Pancreas (tissue), 10 donors: ENCODE measurements around the gene AGXT. TPM values are rescaled to one million over a fixed set of nuclear protein-coding genes. Genes with fewer than 3 reads are reported as not detected.

Source experiments
- ATAC-seq, 4 donors: fragments of 200-7000 bp; cut with Tn5 transposase; one replicate each; pipeline versions ENCODE4 v1.8.0 to v1.9.1; 2020; ENCODE audit warnings: mild to moderate bottlenecking in 4 of 4, moderate library complexity in 4 of 4
- DNase-seq, 6 donors: peaks; one replicate each; pipeline ENCODE4 v3.0.0-alpha.2; 2020
- FAIRE-seq: peaks from 2 replicates; lab custom pipeline; 2012; peaks lifted over from hg19 to GRCh38; lab: Jason Lieb, UNC
- H3K27ac ChIP-seq, 4 donors: fragments of 200-600 bp; sonication (generic); 1 replicate in 3 of 4; 2 replicates in 1 of 4; pipeline versions ENCODE4 v1.5.0 to v1.8.0; 2020
- H3K27me3 ChIP-seq, 4 donors: fragments of 200-600 bp; one replicate each; pipeline ENCODE4 v1.8.0; 2021
- H3K36me3 ChIP-seq, 3 donors: fragments of 200-600 bp; sonication (generic) in 1 of 3; one replicate each; pipeline versions ENCODE4 v1.5.0 to v1.8.0; 2020 to 2021
- H3K4me1 ChIP-seq, 3 donors: fragments of 200-600 bp; one replicate each; pipeline ENCODE4 v1.8.0; 2021
- H3K4me3 ChIP-seq, 4 donors: fragments of 200-600 bp; sonication (generic) in 2 of 4; one replicate each; pipeline versions ENCODE4 v1.5.0 to v1.8.0; 2020 to 2021
- H3K9me3 ChIP-seq, 4 donors: fragments of 200-600 bp; one replicate each; pipeline ENCODE4 v1.8.0; 2021
- WGBS, 2 donors: extraction: QIAGEN DNeasy Blood & Tissue Kit; methylation state at CpG; one replicate each; pipeline ENCODE4 v1.1.7; 2013; 5-methylcytosine and 5-hydroxymethylcytosine counted together
- intact Hi-C, 3 donors: fragments of 100-400 bp; cut with DNase I; formaldehyde crosslinking; loops; one replicate each; pipeline versions ENCODE4 v1.11.1 to v1.14.2; 2022
- polyA plus RNA-seq, 2 donors: library from polyadenylated mRNA; stranded (reverse); fragments of 200-250 nt; gene quantifications; one replicate each; pipeline ENCODE4 v1.2.3, GENCODE V29; 2013
- total RNA-seq, 6 donors: library from RNA; stranded (reverse); fragmentation: NEBNext Ultra II Directional in 4 of 6; extraction: Animal tissue kit (Norgen Biotek cat#: 25700) in 4 of 6; gene quantifications; one replicate each; pipeline versions ENCODE4 v1.2.1 to v1.2.4, GENCODE V29; 2021 to 2023
- TF ChIP-seq, protein P1 (sequence below), 4 donors: fragments of 200-600 bp; sonication (generic) in 3 of 4; IDR thresholded peaks; one replicate each; pipeline versions ENCODE4 v1.5.0 to v1.8.0; 2021; ENCODE audit warnings: antibody characterized with exemption in 4 of 4
- donor health status: healthy with polysubstance abuse.
- donor health status: DM: no; HTN: no; CAD: no; lungs with moderate emphysema.
- donor health status: DM: no; HTN: no; CAD: no.
- donor health status: control.
- donor health status: control.
- donor health status: Bipolar disorder and iron deficiency.
- donor health status: DM: yes; HTN: yes; CAD: no.
- donor health status: DM: no; HTN: no; CAD: no.
- donor health status: DM: no; HTN: no; CAD: no.
- donor health status: DM: yes; HTN: yes; CAD: no.

The AGXT gene
- total and polyA plus RNA-seq, 8 donors: 0.07 to 0.76 (median 0.08) TPM; not detected in 5

DNA sequence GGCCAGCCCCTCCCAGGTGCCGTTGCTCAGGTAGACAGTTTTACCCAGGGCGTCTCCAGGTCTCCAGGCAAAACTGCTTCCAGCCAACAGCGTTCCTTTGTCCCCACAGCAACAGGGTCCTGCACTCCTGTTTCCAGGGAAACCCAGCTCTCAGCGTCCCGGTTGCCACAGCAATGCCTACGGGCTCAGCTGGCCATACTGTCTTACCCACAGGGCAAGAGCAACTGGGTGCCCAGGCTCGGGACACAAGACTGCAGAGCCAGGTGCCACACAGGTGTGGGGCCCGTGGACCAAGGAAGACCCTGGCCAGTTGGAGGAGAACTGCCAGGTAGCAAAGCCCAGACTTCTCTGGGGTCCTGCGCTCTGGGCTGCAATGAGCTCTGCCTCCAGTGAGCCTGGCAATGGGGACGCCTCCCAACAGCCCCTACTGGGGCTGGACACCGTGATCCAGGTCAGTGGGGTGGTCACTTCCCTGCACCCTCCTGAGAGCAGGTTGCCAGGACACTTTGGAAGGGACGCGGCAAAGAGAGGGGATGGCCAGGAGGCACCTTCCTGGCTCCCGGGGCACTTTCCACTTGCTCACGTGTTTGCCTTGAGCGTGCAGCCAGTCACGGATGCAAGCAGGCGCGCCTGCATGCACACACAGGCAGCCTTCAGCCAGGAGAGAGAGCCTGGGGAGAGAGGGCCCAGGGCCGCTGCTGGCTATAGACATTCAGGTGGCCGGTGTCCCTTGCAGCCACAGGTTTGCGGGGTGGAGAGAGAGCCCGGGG is 37.7 kb downstream of the AGXT start, which contains the start of gene CROCC2:
CROCC2 (plus strand) TSS at position 196 of the 770 bp plus-strand sequence; CDS start at position 374, 178 bp downstream.
- intact Hi-C loops: no loop called here
- no peaks in the 10 kb centered on the region for H3K36me3 ChIP-seq
- FAIRE-seq: no peak
- ATAC-seq: peak in 3 of 4 donors; percentile 34 to 69 (median 67)
- H3K27ac ChIP-seq: no peak within 1 kb of the TSS
- TF ChIP-seq, protein P1, sequence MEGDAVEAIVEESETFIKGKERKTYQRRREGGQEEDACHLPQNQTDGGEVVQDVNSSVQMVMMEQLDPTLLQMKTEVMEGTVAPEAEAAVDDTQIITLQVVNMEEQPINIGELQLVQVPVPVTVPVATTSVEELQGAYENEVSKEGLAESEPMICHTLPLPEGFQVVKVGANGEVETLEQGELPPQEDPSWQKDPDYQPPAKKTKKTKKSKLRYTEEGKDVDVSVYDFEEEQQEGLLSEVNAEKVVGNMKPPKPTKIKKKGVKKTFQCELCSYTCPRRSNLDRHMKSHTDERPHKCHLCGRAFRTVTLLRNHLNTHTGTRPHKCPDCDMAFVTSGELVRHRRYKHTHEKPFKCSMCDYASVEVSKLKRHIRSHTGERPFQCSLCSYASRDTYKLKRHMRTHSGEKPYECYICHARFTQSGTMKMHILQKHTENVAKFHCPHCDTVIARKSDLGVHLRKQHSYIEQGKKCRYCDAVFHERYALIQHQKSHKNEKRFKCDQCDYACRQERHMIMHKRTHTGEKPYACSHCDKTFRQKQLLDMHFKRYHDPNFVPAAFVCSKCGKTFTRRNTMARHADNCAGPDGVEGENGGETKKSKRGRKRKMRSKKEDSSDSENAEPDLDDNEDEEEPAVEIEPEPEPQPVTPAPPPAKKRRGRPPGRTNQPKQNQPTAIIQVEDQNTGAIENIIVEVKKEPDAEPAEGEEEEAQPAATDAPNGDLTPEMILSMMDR (IDR thresholded peaks at IDR 0.05): no peak
- DNase-seq: peak in 2 of 6 donors; percentile 8 to 42
- H3K4me1 ChIP-seq: no peaks in the 10 kb centered on the region
- no peak within 1 kb of the TSS for H3K4me3 ChIP-seq
- 64 to 71% methylated on average over 19 to 23 of the region's 23 CpGs for WGBS, 2 donors
- no peaks in the 10 kb centered on the region for H3K27me3 ChIP-seq
- H3K9me3 ChIP-seq: no peaks in the 10 kb centered on the region

DNA sequence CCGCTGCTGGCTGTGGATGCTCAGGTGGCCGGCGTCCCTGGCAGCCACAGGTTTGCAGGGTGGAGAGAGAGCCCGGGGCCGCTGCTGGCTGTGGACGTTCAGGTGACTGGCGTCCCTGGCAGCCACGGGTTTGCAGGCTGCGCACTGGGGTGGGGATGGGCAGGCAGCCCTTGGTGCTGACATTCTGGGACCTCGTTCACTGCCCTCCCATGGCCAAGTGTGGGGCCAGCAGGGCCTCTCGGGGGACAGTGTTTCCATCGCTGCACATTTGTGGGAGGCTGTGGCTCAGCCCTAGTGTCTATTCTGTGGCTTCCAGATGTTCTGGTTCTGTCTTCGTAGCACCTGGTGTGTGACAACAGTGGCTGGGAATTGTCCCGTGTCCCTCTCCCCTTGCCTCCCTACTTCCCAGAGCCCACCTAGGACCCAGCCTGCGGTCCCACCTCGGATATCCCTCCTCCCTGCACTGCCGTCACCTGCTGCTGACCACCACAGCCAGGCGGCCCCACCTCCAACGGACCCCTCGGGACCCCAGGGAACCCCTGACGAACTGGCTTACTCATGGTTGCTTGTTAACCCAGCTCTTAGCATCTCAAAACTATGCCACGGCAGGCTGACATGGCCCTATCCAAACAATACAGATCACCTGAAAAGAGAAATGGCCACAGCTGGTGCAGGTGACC is 38.4 kb downstream of the AGXT start:
- no peaks in the 10 kb centered on the region for H3K4me1 ChIP-seq
- H3K4me3 ChIP-seq: no peak overlapping the region
- TF ChIP-seq, protein P1 (IDR thresholded peaks at IDR 0.05): no peak
- FAIRE-seq (no peak), DNase-seq (peak in 2 of 6 donors; percentile 11 to 42), ATAC-seq (no peak)
- no peaks in the 10 kb centered on the region for H3K36me3 ChIP-seq
- no peak overlapping the region for H3K27ac ChIP-seq
- H3K9me3 ChIP-seq: no peaks in the 10 kb centered on the region
- 61 to 72% methylated on average over 22 of the region's 22 CpGs for WGBS, 2 donors
- H3K27me3 ChIP-seq: no peaks in the 10 kb centered on the region
- intact Hi-C loops: no loop called here

DNA sequence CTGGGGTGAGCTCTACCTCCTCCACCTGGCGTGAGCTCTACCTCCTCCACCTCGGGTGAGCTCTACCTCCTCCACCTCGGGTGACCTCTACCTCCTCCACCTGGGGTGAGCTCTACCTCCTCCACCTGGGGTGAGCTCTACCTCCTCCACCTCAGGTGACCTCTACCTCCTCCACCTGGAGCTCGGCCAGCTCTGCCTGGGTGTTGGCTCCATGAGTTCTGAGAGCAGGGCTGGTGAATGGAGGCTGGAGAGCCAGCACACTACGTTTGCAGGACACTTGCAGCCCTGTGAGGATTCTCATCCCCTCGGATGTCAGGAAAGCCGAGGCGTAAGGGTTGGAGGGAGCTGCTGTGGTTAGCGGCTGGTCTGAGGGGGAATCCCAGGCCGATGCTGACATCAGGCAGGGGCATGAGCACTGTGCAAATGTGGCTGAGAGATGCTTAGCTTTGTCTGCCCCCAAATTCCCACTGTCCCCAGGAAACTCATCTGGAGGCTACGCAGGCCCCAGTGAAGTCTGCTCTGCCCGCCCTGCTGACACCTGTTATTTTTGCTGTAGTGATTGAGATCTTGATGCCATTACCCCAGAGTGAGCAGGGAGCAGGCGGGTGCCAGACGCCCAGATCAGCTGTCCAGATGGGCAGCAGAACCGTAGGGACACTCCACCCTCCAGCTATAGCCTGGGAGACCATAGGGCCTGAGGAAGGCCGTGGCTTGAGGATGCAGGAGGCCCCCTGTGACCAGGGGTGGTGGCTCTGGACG is 40.8 kb downstream of the AGXT start:
- Histone ChIP-seq H3K27ac (no peak overlapping the region), H3K27me3 (no peaks in the 10 kb centered on the region), H3K9me3 (no peaks in the 10 kb centered on the region), H3K36me3 (no peaks in the 10 kb centered on the region), H3K4me1 (no peaks in the 10 kb centered on the region), H3K4me3 (no peak overlapping the region)
- TF ChIP-seq, protein P1 (IDR thresholded peaks at IDR 0.05): no peak
- FAIRE-seq: no peak
- 66 to 68% methylated on average over 17 of the region's 17 CpGs for WGBS, 2 donors
- intact Hi-C loops: no loop called here
- DNase-seq: no peak
- ATAC-seq: no peak

DNA sequence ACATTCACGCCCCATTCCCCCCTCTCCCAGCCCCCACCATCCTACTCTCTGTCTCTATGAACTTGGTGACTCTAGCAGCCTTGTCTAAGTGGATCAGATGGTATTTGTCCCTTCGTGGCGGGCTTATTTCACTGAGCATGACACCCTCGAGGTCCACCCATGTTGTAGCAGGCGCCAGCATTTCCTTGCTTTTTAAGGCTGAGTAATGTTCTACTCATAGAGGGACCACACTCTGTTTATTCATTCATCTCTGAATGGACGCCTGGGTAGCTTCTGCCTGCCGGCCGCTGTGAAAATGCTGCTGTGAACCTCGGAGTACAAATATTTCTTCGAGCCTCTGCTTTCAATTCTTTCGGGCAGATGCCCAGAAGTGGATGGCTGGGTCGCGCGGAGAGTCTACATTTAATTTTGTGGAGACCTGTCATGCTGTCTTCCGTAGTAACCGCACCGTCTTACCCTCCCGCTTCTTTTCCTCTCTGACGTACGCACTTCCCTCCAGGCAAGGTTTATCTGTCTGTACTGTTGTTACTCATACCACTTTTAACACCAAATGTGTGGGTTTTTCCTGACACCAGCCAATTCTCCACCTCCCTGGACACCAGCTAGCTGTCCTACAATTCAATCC is 43.1 kb downstream of the AGXT start:
- Histone ChIP-seq H3K27me3 (no peaks in the 10 kb centered on the region), H3K36me3 (no peaks in the 10 kb centered on the region), H3K4me3 (no peak overlapping the region), H3K4me1 (no peaks in the 10 kb centered on the region), H3K9me3 (no peaks in the 10 kb centered on the region), H3K27ac (no peak overlapping the region)
- 74 to 79% methylated on average over 20 of the region's 20 CpGs for WGBS, 2 donors
- TF ChIP-seq, protein P1 (IDR thresholded peaks at IDR 0.05): no peak
- ATAC-seq: no peak
- intact Hi-C loops: no loop called here
- no peak for DNase-seq
- FAIRE-seq: no peak
